Measurements from ENCODE around the gene PTGFR.

PTGFR gene, protein sequence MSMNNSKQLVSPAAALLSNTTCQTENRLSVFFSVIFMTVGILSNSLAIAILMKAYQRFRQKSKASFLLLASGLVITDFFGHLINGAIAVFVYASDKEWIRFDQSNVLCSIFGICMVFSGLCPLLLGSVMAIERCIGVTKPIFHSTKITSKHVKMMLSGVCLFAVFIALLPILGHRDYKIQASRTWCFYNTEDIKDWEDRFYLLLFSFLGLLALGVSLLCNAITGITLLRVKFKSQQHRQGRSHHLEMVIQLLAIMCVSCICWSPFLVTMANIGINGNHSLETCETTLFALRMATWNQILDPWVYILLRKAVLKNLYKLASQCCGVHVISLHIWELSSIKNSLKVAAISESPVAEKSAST

GRCh38 chr1:78490861-78491450 is at the start of gene PTGFR:
Gene PTGFR, plus strand, starts transcription at chr1:78490974. Its CDS starts 1,770 bp downstream, at chr1:78492744.
- no peak for DNase-seq (ENCODE audit: low read depth in 2 of 2)

DNA sequence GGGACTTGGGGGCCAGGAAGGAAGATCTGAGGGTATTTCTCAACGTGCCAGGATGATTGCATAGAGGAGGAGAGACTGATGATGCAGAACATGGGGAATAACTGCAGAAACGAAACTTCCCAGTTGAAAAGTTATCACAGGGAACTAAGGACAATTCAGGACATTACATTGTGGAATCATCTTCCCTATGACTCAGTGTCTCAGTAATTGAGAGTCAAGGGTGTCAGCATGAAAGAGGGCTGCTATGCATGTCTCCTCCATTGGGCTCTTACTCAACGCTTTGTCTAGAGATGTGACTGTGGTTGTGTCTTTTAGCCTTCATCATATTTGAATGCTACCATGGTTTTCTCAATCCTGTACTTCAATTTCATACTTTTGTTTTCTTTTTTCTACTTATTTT is 48.9 kb upstream of the PTGFR start:
- DNase-seq (ENCODE audit: low read depth in 2 of 2) = no peak

- no peak for DNase-seq (ENCODE audit: low read depth in 2 of 2)
These were observed 43.7 kb upstream of the PTGFR start for GRCh38 chr1:78447086-78447485.

DNA sequence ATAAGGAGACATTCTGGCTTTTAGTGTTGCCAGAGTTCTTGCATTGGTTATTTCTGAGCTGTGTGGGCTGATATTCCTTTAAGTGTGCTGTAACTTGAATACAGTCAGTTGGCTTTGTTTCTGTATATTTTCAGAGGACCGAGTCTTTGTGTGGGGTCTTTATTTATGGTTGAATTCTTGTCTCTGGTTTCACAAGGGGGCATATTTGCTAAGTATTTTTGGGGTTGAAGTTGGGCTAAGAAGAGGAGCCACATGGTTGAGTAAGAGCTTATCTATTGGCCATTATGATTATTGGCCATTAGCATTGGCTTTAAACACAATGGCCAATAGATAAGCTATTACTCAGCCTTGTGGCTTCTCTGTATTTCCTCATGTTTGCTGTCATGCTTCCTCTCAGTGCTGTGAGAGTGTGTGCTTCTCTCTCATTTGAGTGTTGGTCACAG is 26.3 kb upstream of the PTGFR start:
- no peak for DNase-seq (ENCODE audit: low read depth in 2 of 2)

DNA sequence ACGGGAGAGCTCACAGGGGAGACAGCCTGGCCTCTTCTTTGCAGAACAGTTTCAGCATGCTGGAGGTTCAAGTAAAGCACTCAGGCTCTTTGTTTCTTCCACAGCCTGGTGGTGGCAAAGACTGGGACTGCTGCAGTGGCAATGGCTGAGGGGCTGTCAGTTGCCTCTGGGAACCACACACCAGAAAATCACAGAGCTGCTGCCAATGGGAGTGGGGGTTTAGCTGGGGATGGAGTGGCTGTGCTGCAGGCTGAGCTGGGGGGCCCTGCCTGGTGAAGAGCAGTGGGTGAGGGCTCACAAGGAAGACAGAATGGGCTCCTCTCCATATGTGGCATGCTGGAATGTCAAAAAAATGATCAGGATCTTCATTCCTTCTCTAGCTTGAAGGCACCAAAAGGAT is 25.6 kb upstream of the PTGFR start:
- no peak for DNase-seq (ENCODE audit: low read depth in 2 of 2)

- DNase-seq (ENCODE audit: low read depth in 2 of 2) = no peak
These were observed 22.3 kb upstream of the PTGFR start for GRCh38 chr1:78468521-78468920.

DNA sequence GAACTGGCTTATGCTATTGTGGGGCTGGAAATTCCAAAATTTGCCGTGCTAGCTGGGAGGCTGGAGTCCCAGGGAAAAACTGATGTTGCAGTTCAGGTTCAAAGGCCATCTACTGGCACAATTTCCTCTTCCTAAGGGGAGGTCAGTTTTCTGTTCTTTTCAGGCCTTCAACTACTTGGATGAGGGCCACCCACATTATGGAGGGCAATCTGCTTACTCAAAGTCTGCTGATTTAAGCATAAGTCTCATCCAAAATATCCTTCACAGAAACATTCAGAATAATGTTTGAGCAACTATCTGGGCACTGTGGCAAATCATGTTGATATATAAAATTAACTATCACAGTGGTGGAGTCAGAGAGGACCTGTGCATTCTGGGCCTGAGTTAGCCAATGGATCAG is 21.2 kb upstream of the PTGFR start:
- DNase-seq (ENCODE audit: low read depth in 2 of 2) = no peak

- DNase-seq (ENCODE audit: low read depth in 2 of 2) = no peak
These were observed 18.7 kb upstream of the PTGFR start for GRCh38 chr1:78471890-78472620.

DNA sequence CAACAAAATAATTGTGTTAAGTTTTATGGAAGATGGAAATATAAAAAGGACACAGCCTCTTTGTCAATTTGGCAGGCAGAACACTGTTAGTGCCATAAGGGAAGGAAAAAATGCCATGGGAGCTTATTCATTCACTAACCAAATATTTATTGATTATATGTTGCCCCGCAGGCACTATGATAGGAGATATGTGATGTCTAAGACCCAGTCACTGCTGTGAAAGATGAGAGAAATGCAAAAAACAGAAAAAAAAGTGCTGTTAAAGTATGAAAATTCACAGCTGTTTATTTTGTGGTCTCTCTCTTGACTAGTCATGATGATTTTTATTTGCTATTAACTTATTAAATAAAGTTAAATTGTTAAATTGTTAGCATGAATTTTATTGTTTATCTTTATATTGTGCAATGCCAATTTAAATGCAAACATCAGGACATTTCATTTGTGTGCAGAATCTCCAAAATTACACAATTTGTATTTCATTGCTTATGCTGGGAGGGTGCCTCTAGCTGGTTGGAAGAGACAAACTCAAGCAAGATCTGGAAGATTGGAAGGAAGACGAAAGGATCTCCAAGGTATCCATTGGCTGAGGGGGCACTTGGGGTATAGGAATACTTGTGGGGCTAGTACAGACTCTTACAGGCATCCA is 17.8 kb upstream of the PTGFR start:
- no peak for DNase-seq (ENCODE audit: low read depth in 2 of 2)

DNA sequence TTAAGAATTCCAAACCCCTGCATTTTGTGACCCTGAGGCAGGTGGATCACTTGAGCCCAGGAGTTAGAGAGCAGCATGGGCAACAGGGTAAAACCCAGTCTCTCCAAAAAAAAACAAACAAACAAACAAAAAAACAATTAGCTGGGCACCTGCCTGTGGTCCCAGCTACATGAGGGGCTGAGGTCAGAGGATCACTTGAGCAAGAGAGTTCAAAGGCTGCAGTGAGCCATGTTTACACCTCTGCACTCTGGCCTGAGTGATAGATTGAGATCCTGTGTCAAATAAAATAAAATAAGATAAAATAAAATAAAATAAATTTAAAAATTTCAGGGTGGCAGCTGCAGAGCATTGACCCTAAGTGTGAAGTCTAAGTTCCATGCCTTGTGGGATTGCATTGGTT is 16.7 kb upstream of the PTGFR start:
- DNase-seq (ENCODE audit: low read depth in 2 of 2) = no peak

GRCh38 chr1:78475888-78476610 is 14.7 kb upstream of the PTGFR start:
- no peak for DNase-seq (ENCODE audit: low read depth in 2 of 2)

DNA sequence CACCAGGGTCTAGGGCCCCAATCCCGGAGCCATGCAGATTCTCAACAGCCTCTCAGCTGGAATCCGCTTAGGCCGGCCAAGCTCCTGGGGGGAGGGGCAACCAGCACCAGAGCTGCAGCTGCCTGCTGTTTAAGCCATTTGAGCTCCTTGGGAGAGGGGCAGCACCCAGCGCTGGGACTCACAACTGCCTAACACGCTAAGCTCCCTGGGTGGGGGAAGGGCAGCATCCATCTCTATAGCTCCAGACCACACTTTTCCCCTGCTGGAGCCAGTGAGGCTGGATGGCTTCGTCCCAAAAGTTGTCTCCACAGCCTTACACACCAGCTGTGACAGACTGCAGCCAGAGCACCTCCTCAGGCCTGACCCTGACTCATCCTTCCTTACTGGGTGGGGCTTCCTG is 6.9 kb upstream of the PTGFR start:
- DNase-seq (ENCODE audit: low read depth in 2 of 2) = no peak

DNA sequence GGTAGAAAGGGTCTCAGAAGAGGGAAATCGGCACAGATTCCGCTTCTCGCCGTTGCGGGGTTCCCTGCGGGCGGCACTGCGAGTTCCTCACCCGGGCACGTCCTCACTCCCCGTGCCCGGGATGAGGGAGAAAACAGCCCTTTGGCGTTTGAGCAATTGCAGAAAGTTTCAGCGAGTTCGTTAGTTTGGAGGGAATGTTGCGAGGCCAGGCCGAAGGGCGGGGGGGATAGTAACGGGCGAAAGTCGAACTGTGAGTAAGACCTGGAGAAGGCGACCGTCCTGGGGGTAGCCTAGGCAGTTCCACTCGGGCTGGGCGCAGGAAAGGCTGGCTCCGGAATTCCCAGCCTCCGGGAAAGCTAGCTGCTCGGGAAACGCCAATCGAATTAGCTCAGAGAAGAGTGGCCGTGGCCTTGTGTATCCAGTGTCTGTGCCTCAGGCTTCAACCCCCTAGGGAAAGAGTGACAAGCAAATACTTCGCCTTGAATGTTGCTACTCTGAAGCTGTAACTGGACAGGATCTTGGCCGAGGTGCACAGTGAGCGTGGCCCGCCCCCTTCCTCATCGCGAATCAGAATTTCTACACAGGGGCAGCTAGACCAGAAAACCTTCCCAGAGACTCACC is 787 bp downstream of the PTGFR start:
- no peak for DNase-seq (ENCODE audit: low read depth in 2 of 2)

GRCh38 chr1:78492386-78492950 is 1.7 kb downstream of the PTGFR start:
- no peak for DNase-seq (ENCODE audit: low read depth in 2 of 2)

DNA sequence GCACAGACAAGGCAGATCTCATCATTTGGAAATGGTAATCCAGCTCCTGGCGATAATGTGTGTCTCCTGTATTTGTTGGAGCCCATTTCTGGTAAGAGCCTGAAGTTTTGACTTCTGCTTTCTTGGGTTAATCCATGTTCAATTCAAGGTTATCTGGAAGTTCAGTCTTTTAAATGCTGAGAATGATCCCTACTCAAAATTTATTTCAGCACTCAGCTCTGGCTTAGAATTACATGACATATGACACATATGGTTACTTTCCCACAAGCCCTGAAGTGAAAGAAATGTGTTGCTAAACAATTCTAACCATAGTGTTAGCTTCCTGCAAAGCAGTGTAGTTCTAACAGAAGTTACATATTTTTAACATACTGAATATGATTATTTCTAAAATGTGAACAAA is 2.7 kb downstream of the PTGFR start:
- no peak for DNase-seq (ENCODE audit: low read depth in 2 of 2)

DNA sequence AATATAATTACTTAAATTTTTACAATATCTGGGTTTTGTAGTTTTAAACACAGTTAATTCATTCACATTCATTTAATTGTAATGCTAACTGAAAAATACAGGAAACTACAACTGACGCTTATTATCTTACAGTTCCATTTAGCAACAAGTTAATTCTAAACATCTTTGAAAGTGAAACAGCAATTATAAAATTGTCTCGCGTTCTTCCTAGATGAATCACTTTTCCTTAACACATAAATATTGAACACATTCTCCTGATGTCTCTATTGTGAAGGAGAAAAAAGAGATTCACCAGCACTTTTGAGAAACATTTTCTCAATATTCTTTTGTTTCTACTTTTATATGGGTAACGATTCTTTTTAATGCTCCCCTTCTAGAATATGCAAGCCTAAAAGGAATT is 6.4 kb downstream of the PTGFR start:
- no peak for DNase-seq (ENCODE audit: low read depth in 2 of 2)

DNA sequence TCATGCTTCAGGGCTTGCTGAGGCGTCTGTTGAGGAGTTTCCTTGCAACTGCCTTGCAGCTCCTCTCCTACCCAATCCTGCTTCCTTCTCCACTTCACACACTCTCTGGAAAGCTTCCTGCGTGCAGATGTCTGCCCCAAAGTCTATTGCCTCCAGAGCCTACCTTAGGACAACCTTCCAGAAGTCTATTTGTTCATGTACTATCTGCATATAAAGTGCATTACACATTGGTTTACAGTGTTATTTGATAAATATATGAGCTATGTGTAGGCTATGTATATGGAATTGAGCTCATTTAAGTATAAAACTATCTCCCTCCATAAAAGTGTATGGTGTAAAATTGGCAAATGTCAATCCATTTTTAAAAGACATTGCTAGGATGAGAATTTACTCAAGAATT is 9.8 kb downstream of the PTGFR start:
- no peak for DNase-seq (ENCODE audit: low read depth in 2 of 2)

- no peak for DNase-seq (ENCODE audit: low read depth in 2 of 2)
These were observed 10.4 kb downstream of the PTGFR start for GRCh38 chr1:78501203-78501602.

DNA sequence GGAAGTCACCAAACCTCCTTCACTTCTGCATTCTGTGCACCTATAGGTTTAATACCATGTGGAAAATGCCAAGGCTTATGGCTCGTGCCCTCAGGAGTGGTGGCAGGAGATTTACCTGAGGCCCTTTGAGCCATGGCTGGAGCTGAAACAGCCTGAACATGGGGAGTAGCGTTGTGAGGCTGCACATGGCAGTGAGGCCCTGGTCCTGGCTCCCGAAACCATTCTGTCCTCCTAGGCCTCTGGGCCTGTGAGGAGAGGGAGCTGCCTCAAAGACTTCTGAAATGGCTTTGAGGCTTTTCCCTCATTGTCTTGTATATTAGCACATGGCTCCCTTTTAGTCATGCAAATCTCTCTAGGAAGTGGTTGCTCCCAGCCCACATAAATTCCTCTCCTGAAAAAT is 20.6 kb downstream of the PTGFR start:
- no peak for DNase-seq (ENCODE audit: low read depth in 2 of 2)

GRCh38 chr1:78516716-78517115 is 25.9 kb downstream of the PTGFR start:
- no peak for DNase-seq (ENCODE audit: low read depth in 2 of 2)

DNA sequence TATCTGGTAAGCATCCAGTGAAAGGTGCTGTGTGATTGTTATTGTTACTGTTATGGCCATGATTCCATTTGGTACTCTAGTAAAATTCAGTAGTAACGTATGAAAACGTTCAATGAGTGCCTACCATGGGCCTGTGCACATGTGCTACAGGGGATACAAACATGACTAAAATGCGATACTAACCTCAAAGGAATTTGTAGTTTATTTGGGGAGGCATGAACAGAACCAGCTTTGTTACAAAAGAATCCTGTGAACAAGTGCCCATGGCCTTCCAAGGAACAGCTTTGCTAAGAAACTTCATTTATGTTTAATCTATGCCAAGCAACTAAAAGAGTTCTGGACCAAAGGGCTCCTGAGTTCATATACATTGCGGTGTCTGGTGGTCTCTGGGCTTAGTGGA is 28.7 kb downstream of the PTGFR start:
- DNase-seq (ENCODE audit: low read depth in 2 of 2) = no peak
